DOHH2 (cell line): ENCODE data around the gene TANC1.

Experiments used
- H3F3A ChIP-seq: fragments of 200-600 bp; sonication (generic), shearing (Covaris generic); 2 replicates; pipeline ENCODE4 v1.6.0; 2016; ENCODE audit warnings: antibody characterized with exemption, mild to moderate bottlenecking; ENCODE audit not compliant: control insufficient read depth, insufficient read depth
- H3K27ac ChIP-seq: fragments of 200-600 bp; sonication (generic); 2 replicates; pipeline ENCODE4 v1.5.1; 2014; ENCODE audit warnings: low read depth, mild to moderate bottlenecking, low read length, moderate library complexity
- H3K27me3 ChIP-seq: fragments of 200-600 bp; sonication (generic); 2 replicates; pipeline ENCODE4 v1.6.1; 2014; ENCODE audit warnings: mild to moderate bottlenecking, low read length, mixed read lengths; ENCODE audit not compliant: control insufficient read depth
- H3K36me3 ChIP-seq: fragments of 200-600 bp; sonication (generic); 2 replicates; pipeline ENCODE4 v1.6.1; 2014; ENCODE audit warnings: mild to moderate bottlenecking, low read length, moderate library complexity, mixed read lengths; ENCODE audit not compliant: control insufficient read depth
- H3K4me1 ChIP-seq: fragments of 200-600 bp; sonication (generic); 2 replicates; pipeline ENCODE4 v1.6.1; 2014; ENCODE audit warnings: mild to moderate bottlenecking, low read length, mixed read lengths; ENCODE audit not compliant: control insufficient read depth
- H3K4me2 ChIP-seq: fragments of 200-600 bp; sonication (generic); 2 replicates; pipeline ENCODE4 v1.6.0; 2014; ENCODE audit warnings: mild to moderate bottlenecking, low read length, moderate library complexity
- H3K4me3 ChIP-seq: fragments of 200-600 bp; sonication (generic); 2 replicates; pipeline ENCODE4 v1.5.1; 2014; ENCODE audit warnings: mild to moderate bottlenecking, low read length, mixed read lengths
- H3K79me2 ChIP-seq: fragments of 200-600 bp; sonication (generic); 2 replicates; pipeline ENCODE4 v1.6.1; 2014; ENCODE audit warnings: mild to moderate bottlenecking, low read length, mixed read lengths; ENCODE audit not compliant: control insufficient read depth
- H3K9me2 ChIP-seq: fragments of 200-600 bp; sonication (generic); replicated peaks from 2 replicates; pipeline ENCODE4 v1.6.1; 2014; ENCODE audit warnings: mild to moderate bottlenecking, low read length, mixed read lengths; ENCODE audit not compliant: control insufficient read depth
- H3K9me3 ChIP-seq: fragments of 200-600 bp; sonication (generic); 2 replicates; pipeline ENCODE4 v1.6.1; 2014; ENCODE audit warnings: antibody characterized with exemption, low read length, mixed read lengths; ENCODE audit not compliant: control insufficient read depth, insufficient read depth
- H4K20me1 ChIP-seq: fragments of 200-600 bp; sonication (generic); 2 replicates; pipeline ENCODE4 v1.6.0; 2014; ENCODE audit warnings: low read depth, mild to moderate bottlenecking, antibody characterized with exemption, low read length, moderate library complexity; ENCODE audit not compliant: control insufficient read depth, insufficient read depth
- CTCF ChIP-seq: fragments of 200-600 bp; sonication (generic); IDR thresholded peaks from one replicate; pipeline ENCODE4 v1.5.1; 2014; ENCODE audit warnings: antibody characterized with exemption, mild to moderate bottlenecking, low read depth, low read length; ENCODE audit not compliant: poor library complexity, severe bottlenecking
- EZH2phosphoT487 ChIP-seq: fragments of 200-600 bp; sonication (generic); IDR thresholded peaks from 2 replicates; pipeline ENCODE4 v1.6.1; 2017; ENCODE audit warnings: borderline replicate concordance, mild to moderate bottlenecking, antibody characterized with exemption, low read length, moderate library complexity, mixed read lengths

The TANC1 gene

DNA sequence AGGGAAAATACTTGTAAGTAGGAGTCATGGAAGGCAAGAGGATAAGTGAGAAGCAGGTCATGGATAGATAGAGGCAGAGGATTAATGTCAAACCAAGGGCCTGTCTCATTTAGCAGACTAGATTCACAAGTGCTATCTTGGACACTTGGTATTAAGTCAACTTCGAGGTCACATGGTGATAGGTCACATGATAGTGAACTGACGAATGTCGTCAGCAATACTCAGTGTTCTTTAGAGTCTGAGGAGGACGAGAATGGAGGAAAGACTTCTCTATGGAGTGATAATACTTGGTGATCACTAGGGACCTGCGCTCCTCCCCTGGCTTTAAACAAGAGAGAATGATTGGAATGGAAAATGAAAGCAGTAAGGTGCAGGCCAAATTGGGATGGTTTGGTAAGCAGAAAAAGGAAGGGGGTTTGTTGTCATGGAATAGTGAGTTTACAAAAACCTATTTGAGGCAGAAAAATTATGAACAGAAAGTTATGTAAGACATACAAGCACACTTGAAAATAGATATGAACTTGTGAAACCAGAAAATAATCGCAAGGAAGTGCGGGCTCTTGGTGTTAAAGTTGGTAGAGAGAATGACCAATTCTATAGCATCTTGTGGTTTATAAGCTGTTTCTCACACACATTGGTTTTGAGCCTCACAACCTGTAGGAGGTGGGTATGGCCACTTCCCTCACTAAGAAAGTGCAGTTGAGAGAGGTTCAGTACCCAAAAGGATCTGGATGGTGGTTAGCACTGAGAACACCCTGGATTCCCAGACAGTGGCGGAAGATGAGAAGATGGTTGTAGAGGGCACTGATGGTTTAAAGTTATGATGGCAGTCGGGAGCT lies 176.6 kb downstream of the TANC1 start:
- TF ChIP-seq CTCF, result no peak
- no peak for TF ChIP-seq EZH2phosphoT487
- H3F3A ChIP-seq, result no peaks in the 10 kb centered on the region
- H3K4me1 ChIP-seq, result no peaks in the 10 kb centered on the region
- H3K27me3 ChIP-seq, result peaks cover 33% of the 10 kb centered on the region
- no peak overlapping the region for H3K27ac ChIP-seq
- no peaks in the 10 kb centered on the region for H4K20me1 ChIP-seq
- H3K9me3 ChIP-seq, result no peaks in the 10 kb centered on the region
- H3K36me3 ChIP-seq, result no peaks in the 10 kb centered on the region
- H3K9me2 ChIP-seq, result no peaks in the 10 kb centered on the region
- H3K4me3 ChIP-seq, result no peak overlapping the region
- H3K4me2 ChIP-seq, result no peak overlapping the region
- H3K79me2 ChIP-seq, result no peaks in the 10 kb centered on the region

DNA sequence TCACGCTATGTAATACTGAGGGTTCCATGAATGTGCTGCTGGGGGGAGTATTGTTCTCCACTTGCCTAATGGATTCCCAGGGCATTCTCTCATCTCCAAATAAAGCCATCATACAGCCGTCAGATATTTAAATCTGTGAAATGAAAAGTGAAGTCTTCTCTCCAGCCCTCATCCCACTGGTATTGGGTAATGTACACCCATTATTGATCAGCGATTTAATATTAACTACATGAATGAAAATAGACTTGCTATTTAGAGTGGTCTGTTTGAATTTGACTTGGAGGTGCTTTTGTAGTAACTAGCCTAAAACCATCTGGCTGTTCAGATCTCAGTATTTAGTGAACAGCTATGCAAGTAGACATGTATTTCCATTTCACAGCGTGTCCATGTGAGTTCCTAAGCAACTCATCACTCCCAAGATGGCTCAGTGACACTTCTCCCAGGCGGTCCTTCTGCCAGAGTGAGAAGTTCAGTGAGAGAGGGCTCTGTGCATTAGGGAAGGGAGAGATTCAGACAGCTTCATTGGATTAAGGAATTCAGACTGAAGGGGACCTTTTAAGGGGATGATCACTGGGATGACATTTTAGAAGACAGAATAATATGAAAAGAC lies 177.4 kb downstream of the TANC1 start:
- H3K27me3 ChIP-seq, result peaks cover 36% of the 10 kb centered on the region
- no peaks in the 10 kb centered on the region for H3F3A ChIP-seq
- H4K20me1 ChIP-seq, result no peaks in the 10 kb centered on the region
- H3K27ac ChIP-seq, result no peak overlapping the region
- no peak overlapping the region for H3K4me3 ChIP-seq
- H3K4me2 ChIP-seq, result no peak overlapping the region
- H3K79me2 ChIP-seq, result no peaks in the 10 kb centered on the region
- no peaks in the 10 kb centered on the region for H3K9me3 ChIP-seq
- TF ChIP-seq CTCF (no peak), EZH2phosphoT487 (no peak)
- no peaks in the 10 kb centered on the region for H3K4me1 ChIP-seq
- no peaks in the 10 kb centered on the region for H3K9me2 ChIP-seq
- no peaks in the 10 kb centered on the region for H3K36me3 ChIP-seq

GRCh38 chr2:159146996-159147666 lies 178.7 kb downstream of the TANC1 start:
- H3K4me2 ChIP-seq, result no peak overlapping the region
- no peak overlapping the region for H3K27ac ChIP-seq
- H3K4me1 ChIP-seq, result no peaks in the 10 kb centered on the region
- H3K36me3 ChIP-seq, result no peaks in the 10 kb centered on the region
- no peaks in the 10 kb centered on the region for H3K9me3 ChIP-seq
- no peaks in the 10 kb centered on the region for H3K79me2 ChIP-seq
- H3F3A ChIP-seq, result no peaks in the 10 kb centered on the region
- no peak for TF ChIP-seq CTCF
- no peak for TF ChIP-seq EZH2phosphoT487
- H4K20me1 ChIP-seq, result no peaks in the 10 kb centered on the region
- no peak overlapping the region for H3K4me3 ChIP-seq
- H3K9me2 ChIP-seq, result no peaks in the 10 kb centered on the region
- peaks cover 36% of the 10 kb centered on the region for H3K27me3 ChIP-seq
